NCI-H187 treated with DMSO at 0.1 percent for 48 hours (cell line): ENCODE results near the gene NKAIN1.
A peak's percentile ranks its signal among the peaks of the same experiment; 100 is the strongest.
"Not testable (repeated sequence)": the region's sequence is repeated elsewhere in the genome, so short reads cannot be mapped to it uniquely, and the experiment has no call there.

Source experiments
- DNase-seq: peaks from one replicate; lab custom pipeline; 2025; lab: John Stamatoyannopoulos, UW

The NKAIN1 gene

GRCh38 chr1:31195267-31195666 lies 44.4 kb downstream of the NKAIN1 start:
- DNase-seq: not testable (repeated sequence)

GRCh38 chr1:31193729-31194128 lies 46.0 kb downstream of the NKAIN1 start:
- DNase-seq: no peak

GRCh38 chr1:31191281-31191680 lies 48.4 kb downstream of the NKAIN1 start:
- DNase-seq: no peak

- no peak for DNase-seq
Measured at GRCh38 chr1:31189696-31190674, 49.7 kb downstream of the NKAIN1 start.

- peak; percentile 19 for DNase-seq
Measured at GRCh38 chr1:31183927-31184554, 55.6 kb downstream of the NKAIN1 start.

DNA sequence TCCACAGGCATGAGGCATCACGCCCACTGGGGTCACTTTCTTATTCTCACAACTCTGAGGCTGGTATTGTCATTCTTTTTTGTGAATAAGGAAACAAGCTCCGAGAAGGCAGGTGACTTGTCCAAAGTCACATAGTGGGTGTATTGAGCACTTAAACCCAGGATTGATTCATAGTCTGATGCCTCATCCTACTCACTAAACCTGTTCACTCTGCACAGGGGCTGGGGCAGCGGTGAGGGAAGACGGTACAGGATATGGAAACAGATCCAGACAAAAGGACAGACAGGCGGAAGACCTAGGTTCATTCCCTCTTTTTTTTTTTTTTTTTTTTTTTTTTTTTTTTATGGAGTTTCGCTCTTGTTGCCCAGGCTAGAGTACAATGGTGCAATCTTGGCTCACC lies 56.6 kb downstream of the NKAIN1 start:
- DNase-seq: no peak

DNA sequence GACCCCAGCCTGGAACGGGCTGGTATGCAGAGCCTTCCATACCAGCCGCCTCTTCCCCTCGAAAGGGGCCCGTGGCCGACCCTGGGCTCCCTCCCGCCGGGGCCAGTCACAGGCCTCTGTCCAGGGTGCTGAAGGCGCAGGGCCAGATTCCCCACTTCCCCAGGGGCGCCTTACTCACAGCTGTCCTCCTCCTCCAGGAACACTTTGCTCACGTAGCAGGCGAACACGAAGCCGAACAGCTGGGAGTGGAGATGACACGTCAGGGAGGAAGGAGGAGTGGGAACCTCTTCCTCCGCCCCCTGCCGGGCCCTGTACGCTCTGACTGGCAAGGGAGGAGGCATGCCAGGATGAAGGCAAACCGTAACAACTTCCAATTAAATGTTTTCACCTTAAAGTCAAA lies 57.3 kb downstream of the NKAIN1 start:
- no peak for DNase-seq

DNA sequence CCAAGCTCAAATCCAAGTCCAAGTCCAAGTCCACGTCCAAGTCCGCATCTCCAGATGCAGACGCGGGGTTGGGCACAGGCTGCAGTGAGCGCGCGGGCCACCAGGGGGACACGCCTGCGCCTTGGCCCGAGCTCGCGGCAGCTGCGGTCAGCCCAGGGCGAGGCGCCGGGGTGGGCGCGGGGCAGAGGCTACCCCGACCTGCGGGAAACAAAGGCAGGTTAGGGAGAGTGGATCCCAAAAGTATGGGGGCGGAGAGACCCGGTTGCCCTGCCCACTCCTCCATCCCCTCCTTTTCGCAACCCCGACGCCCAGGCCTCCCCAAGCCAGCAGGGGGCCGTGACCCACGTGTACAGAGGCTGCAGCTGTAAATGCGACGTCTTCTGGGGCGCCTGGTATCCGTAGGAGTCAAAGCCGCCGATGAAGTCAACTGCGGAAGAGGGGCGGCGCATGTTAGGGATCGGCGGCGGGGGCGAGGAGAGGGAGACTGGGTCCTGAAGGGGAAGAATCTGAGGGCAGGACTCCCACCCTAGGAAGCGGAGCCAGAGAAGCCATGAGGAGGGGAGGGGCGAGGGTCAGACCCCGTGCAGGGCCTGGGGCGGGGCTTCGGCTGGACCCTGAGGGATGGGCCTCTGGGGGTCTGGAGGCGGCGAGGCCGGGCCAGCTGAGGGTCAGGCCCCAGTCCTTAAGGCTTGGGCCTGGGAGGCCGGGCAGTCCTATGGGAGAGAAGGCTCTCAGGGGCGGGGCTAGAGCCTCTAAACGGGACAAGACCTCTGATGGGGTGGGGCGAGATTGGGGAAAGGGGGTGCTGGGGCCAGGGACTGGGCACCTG lies 58.0 kb downstream of the NKAIN1 start:
- no peak for DNase-seq

- DNase-seq: no peak
Measured at GRCh38 chr1:31180338-31180737, 59.3 kb downstream of the NKAIN1 start.

DNA sequence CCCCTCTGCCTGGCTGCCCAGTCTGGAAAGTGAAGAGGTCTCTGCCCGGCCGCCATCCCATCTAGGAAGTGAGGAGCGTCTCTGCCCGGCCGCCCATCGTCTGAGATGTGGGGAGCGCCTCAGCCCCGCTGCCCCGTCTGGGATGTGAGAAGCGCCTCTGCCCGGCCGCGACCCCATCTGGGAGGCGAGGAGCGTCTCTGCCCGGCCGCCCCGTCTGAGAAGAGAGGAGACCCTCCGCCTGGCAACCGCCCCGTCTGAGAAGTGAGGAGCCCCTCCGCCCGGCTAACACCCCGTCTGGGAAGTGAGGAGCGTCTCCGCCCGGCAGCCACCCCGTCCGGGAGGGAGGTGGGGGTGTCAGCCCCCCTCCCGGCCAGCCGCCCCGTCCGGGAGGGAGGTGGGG lies 63.4 kb downstream of the NKAIN1 start:
- not testable (repeated sequence) for DNase-seq

DNA sequence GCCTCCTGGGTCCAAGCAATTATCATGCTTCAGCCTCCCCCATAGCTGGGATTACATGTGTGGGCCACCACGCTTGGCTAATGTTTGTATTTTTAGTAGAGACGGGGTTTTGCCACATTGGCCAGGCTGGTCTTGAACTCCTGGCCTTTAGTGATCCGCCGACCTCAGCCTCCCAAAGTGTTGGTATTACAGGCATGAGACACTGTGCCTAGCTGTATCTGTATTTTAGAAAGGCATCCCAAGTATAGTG lies 69.3 kb downstream of the NKAIN1 start:
- DNase-seq: no peak

- DNase-seq: no peak
Measured at GRCh38 chr1:31166462-31166861, 73.2 kb downstream of the NKAIN1 start.

DNA sequence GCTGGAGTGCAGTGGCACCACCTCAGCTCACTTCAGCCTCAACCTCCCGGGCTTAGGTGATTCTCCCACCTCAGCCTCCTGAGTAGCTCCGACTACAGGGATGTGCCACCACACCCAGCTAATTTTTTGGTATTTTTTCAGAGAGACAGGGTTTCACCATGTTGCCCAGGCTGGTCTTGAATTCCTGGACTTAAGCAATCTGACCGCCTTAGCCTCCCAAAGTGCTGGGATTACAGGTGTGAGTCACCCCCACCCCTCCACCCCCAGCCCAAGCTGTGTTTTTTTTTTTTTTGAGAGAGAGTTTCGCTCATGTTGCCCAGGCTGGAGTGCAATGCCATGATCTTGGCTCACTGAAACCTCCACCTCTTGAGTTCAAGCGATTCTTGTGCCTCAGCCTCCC lies 75.4 kb downstream of the NKAIN1 start:
- DNase-seq: no peak

GRCh38 chr1:31163866-31164265 lies 75.8 kb downstream of the NKAIN1 start:
- no peak for DNase-seq

DNA sequence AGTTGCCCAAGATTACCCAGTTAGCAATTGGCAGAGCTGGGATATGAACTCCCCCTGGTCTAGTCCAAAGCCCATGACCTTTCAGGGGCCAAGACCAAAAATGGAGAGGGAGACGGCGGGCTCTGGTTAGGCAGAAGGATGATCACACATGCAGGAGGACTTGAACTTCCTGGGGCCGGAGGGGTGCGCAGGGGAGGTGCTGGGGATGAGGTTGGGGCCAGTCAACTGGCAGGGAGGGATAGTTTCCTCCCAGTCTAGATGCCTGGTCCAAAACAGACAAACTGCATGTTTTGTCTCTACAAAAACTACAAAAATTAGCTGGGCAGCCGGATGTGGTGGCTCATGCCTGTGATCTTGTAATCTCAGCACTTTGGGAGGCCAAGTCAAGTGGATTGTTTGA lies 78.1 kb downstream of the NKAIN1 start:
- DNase-seq: no peak

DNA sequence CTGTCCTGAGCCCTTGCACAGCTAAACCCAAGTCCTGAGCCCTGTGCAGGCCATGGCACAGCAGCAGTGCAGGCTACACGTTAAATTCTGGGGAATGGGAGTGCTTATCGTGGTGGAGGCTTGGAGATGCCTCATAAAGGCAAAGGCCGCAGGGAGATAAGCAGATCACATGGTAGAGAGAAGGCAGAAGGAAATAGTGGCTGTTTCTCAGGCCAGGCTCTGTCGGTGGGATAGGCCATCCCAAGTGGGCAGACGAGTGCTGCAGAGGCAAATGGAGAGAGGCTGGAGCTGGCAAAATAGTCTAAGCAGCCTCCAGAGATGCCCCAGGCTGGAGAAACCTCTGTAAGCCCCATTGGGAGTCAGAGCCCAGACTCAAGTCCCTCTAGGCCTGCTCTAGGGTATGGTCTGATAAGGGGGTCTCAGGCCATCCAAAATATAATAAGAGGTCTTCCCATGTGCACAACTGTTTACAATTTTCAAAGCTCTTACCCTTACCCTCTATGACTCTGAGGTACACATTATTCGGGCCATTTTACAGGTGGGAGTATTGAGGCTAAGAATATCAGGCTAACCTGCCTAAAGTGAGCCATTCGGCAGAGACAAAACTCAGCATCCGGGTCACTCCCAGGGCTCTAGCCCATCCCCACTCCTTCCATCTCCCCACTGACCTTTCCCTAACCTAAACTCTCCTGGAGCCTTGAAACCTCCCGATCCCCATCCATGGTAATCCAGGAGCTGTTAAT lies 79.6 kb downstream of the NKAIN1 start:
- no peak for DNase-seq

DNA sequence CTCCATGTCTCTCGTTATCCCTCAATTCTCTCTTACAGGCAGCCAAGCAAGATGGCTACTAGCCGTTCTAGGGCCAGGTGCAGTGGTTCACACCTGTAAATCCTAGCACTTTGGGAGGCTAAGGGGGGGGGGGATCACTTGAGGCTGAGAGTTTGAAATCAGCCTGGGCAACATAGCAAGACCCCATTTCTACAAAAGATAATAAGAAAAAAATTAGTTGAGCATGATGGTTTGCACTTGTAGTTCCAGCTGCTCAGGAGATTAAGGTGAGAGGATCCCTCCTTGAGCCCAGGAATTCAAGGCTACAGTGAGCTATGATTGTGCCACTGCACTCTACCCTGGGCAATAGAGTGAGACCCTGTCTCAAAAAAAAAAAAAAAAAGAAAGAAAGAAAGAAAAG lies 80.4 kb downstream of the NKAIN1 start:
- DNase-seq: no peak

DNA sequence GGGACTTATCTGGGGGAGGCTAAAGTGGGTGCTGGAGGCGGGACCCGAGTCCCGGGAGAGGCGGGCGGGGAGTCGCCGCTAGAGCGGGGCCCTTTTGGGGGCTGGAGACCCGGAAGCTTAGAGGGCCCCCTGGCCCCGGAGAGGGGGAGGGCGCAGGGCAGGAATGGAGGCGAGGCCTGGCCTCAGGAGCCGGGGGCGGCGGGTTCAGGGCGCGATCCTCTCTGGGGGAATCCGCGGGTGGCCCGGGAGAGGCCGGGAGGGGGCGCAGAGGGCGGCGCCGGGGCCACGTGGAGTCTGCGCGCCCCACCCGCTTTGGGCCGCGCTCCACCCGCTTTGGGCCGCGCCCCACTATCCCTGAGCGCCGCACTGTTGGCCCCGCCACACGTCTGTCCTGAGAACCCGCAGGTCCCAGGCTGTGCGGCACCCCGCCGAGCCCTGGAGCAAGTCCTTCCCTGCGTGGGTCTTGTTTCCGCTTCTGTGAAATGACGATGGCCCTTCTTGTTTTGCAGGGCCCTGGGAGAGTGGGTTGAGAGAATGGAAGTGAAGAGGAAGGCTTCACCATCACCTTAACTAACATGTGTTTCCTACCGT lies 84.4 kb downstream of the NKAIN1 start:
- no peak for DNase-seq

DNA sequence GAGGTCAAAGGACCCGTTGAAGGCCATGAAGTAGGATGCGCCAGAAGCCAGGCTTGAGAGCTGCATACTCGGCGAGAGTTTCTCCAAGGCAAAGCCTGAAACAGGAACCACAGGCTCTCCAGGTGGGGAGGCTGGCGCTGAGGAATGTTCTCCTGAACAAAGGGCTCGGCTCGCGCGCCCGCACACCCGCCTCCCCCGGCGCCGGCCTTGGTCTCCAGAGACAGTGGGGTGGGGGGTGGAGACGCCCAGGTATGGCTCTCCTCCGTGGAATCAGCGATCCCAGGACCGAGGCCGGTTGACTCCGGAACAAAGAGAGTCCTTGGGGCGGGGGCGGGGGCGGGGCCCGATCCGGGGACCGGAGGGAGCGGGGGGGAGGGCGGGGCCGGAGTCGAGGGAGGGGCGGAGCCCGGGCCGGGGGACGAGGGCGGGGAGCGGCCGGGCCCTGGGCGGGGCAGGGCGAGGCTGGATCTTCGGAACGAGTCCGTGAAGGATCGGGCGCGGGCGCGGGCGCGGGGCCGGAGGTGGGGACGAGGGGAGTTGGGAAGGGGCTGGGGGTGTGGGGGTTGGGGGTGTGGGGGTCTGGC lies 85.0 kb downstream of the NKAIN1 start:
- peak; percentile 61 for DNase-seq

DNA sequence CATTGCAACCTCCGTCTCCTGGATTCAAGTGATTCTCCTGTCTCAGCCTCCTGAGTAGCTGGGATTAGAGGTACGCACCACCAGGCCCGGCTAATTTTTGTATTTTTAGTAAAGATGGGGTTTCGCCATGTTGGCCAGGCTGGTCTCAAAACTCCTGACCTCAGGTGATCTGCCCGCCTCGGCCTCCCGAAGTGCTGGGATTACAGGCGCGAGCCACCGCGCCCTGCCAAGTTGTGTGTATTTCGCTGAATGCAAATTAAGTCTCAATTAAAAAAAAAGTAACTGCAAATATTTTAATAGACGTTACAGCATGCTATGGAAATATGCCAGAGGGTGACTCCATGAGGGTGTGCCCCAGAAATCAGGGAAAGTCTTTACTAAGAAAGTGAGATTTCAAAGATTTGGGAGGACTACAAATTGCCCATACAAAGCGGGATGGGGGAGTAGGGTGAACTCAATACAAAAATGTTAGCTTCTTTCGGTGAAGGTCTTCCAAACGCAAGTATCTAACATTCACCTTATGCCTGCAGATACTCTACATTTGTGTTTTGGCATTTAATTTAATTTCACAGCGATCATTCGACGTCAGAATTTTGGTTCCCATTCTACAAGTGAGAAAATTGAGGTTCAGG lies 85.6 kb downstream of the NKAIN1 start:
- no peak for DNase-seq

DNA sequence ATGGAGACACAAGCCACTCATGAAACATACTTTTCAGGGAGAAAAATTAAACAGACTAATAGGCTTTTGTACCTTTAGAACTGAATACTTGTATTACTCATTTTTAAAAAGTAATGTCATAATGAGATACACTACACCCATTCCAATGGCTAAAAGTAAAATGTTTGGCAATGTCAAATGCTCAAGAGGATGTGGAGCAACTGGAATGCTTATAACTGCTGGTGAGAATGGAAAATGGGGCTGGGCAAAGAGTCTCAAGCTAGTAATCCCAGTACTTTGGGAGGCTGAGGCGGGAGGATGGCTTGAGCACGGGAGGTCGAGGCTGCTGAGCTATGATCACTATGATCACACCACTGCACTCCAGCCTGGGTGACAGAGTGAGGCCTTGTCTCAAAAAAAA lies 86.3 kb downstream of the NKAIN1 start:
- DNase-seq: no peak
